ENCODE measurements around the gene GATA2. TPM values are rescaled to one million over a fixed set of nuclear protein-coding genes. Genes with fewer than 3 reads are reported as not detected.

Gene GATA2
- total and polyA plus RNA-seq, 2 of the 13 experiments (the other 11 are each of a cell fraction or from before 2014, with no cell fraction given), result 3.5 to 6.2 TPM

DNA sequence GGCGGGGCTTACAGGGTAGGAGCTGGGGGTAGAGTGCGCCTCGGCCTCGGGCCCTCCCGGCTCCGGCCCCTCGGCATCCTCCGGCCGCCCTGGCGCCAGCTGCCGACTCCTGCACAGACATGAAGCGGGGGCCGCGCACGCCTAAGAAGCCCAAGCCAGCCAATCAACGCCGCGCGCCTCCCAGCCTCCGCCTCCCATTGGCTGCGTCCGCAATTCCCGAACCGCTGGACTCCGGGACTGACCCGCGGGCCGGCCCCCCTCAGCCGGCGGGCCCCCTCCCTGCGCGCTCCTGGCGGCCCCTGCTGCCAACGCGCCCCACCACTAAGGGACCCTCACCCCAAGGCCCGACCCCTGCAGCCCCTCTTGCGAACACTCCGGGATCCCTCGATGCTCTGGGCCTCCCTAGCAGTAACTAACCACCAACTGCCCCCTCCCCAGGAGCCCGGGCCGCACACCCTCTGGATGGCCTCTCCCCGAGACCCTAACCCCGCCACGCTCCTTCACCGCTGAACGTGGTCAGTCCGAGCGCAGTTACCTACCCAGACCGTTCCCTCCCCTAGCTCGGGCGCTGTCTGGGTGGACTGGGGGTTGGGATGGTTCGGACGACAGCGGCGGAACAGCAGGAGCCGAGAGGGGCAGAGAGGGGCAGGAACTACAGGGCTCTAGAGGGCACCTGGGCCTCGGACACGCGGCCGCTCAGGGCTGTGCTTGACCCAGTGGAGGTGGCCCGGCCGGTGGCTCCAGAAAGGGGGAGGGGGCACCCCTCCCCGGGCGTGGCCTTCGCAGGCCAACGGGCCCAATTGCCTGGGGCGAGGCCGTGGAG, 5.0 kb downstream of the GATA2 start (continued):
- TF ChIP-seq ZNF574 (CRISPR knock-in tag; IDR thresholded peaks at IDR 0.05) (peak; percentile 49), ZNF512B (CRISPR knock-in tag; IDR thresholded peaks at IDR 0.05; ENCODE audit: borderline replicate concordance) (no peak), CBX1 (IDR thresholded peaks at IDR 0.05; ENCODE audit: low read depth) (peak; percentile 13), ZNF280B (CRISPR knock-in tag; IDR thresholded peaks at IDR 0.05; ENCODE audit: borderline replicate concordance) (0 out of 2 replicates have a peak, but pooled peaks have one; percentile 73), GPN1 (CRISPR knock-in tag; IDR thresholded peaks at IDR 0.05; ENCODE audit: borderline replicate concordance) (no peak), ZNF761 (CRISPR knock-in tag; conservative IDR thresholded peaks at IDR 0.05) (no peak), SOX5 (CRISPR knock-in tag; IDR thresholded peaks at IDR 0.05; ENCODE audit: borderline replicate concordance) (no peak), ZNF263 (CRISPR knock-in tag; IDR thresholded peaks at IDR 0.05) (no peak), ZNF747 (CRISPR knock-in tag; IDR thresholded peaks at IDR 0.05; ENCODE audit: borderline replicate concordance) (no peak), SIN3A (IDR thresholded peaks at IDR 0.05; ENCODE audit: borderline replicate concordance, low read depth, low read length) (peak; percentile 37; the same call in 1 of the 2 replicates), ZNF251 (CRISPR knock-in tag; IDR thresholded peaks at IDR 0.05) (no peak)
- TF ChIP-seq, protein P1, sequence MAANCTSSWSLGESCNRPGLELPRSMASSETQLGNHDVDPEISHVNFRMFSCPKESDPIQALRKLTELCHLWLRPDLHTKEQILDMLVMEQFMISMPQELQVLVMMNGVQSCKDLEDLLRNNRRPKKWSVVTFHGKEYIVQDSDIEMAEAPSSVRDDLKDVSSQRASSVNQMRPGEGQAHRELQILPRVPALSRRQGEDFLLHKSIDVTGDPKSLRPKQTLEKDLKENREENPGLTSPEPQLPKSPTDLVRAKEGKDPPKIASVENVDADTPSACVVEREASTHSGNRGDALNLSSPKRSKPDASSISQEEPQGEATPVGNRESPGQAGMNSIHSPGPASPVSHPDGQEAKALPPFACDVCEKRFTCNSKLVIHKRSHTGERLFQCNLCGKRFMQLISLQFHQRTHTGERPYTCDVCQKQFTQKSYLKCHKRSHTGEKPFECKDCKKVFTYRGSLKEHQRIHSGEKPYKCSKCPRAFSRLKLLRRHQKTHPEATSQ (CRISPR knock-in tag; IDR thresholded peaks at IDR 0.05; ENCODE audit: borderline replicate concordance), result 0 out of 2 replicates have a peak, but pooled peaks have one; percentile 46
- TF ChIP-seq, protein P2, sequence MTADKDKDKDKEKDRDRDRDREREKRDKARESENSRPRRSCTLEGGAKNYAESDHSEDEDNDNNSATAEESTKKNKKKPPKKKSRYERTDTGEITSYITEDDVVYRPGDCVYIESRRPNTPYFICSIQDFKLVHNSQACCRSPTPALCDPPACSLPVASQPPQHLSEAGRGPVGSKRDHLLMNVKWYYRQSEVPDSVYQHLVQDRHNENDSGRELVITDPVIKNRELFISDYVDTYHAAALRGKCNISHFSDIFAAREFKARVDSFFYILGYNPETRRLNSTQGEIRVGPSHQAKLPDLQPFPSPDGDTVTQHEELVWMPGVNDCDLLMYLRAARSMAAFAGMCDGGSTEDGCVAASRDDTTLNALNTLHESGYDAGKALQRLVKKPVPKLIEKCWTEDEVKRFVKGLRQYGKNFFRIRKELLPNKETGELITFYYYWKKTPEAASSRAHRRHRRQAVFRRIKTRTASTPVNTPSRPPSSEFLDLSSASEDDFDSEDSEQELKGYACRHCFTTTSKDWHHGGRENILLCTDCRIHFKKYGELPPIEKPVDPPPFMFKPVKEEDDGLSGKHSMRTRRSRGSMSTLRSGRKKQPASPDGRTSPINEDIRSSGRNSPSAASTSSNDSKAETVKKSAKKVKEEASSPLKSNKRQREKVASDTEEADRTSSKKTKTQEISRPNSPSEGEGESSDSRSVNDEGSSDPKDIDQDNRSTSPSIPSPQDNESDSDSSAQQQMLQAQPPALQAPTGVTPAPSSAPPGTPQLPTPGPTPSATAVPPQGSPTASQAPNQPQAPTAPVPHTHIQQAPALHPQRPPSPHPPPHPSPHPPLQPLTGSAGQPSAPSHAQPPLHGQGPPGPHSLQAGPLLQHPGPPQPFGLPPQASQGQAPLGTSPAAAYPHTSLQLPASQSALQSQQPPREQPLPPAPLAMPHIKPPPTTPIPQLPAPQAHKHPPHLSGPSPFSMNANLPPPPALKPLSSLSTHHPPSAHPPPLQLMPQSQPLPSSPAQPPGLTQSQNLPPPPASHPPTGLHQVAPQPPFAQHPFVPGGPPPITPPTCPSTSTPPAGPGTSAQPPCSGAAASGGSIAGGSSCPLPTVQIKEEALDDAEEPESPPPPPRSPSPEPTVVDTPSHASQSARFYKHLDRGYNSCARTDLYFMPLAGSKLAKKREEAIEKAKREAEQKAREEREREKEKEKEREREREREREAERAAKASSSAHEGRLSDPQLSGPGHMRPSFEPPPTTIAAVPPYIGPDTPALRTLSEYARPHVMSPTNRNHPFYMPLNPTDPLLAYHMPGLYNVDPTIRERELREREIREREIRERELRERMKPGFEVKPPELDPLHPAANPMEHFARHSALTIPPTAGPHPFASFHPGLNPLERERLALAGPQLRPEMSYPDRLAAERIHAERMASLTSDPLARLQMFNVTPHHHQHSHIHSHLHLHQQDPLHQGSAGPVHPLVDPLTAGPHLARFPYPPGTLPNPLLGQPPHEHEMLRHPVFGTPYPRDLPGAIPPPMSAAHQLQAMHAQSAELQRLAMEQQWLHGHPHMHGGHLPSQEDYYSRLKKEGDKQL (CRISPR knock-in tag; IDR thresholded peaks at IDR 0.05; ENCODE audit: low read depth), result no peak
